Tibial nerve (tissue), 4 donors: ENCODE data around the gene PHF2.

Experiments used
- CTCF ChIP-seq, 5 experiments: fragments of 200-600 bp in 3 of 5; fragments of 450-650 bp in 2 of 5; sonication (generic) in 3 of 5; IDR thresholded peaks; one replicate each; pipeline ENCODE4 v1.5.1; 2016 to 2019; ENCODE audit warnings: antibody characterized with exemption in 5 of 5, mild to moderate bottlenecking in 3 of 5, moderate library complexity in 2 of 5
- EP300 ChIP-seq, 2 donors: sonication (generic); formaldehyde crosslinking; IDR thresholded peaks; one replicate each; pipeline ENCODE4 v1.6.1; 2017; ENCODE audit warnings: antibody characterized with exemption in 2 of 2, mild to moderate bottlenecking in 1 of 2
- POLR2A ChIP-seq, 2 donors: fragments of 450-650 bp; IDR thresholded peaks; one replicate each; pipeline ENCODE4 v1.6.1; 2017; ENCODE audit warnings: antibody characterized with exemption in 2 of 2, mild to moderate bottlenecking in 2 of 2, moderate library complexity in 2 of 2

- TF ChIP-seq CTCF (IDR thresholded peaks at IDR 0.05), result no peak
- TF ChIP-seq EP300 (IDR thresholded peaks at IDR 0.05), result no peak
- TF ChIP-seq POLR2A (IDR thresholded peaks at IDR 0.05), result no peak
Measured at GRCh38 chr9:93674580-93675335, 98.4 kb downstream of the PHF2 start.
